GM21717 (cell line): Measurements from ENCODE around the gene C1orf105.

Source experiments
- ATAC-seq: cut with Tn5 transposase; IDR thresholded peaks from one replicate; pipeline ENCODE4 v1.9.1; 2021; ENCODE audit warnings: mild to moderate bottlenecking, moderate library complexity; ENCODE audit not compliant: unreplicated experiment

C1orf105 gene

DNA sequence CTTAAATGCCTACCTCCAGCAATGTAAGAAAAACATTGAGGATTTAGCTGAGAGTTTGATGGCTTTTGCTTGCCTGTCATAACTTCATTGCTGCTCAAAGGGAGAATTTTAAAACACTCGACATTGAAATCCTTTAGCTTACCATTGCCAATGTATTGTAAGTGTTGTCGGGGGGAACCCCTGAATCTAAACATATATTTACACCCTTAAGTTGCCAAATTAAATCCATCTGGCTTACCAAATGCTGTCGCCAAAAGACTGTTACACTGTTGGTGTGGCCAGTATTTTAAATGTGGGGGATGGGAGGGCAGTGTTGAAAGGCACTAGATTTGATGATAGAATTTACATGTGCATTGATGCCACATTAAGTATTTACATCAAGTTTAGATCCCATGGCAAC lies 24.9 kb upstream of the C1orf105 start:
- ATAC-seq = no peak

DNA sequence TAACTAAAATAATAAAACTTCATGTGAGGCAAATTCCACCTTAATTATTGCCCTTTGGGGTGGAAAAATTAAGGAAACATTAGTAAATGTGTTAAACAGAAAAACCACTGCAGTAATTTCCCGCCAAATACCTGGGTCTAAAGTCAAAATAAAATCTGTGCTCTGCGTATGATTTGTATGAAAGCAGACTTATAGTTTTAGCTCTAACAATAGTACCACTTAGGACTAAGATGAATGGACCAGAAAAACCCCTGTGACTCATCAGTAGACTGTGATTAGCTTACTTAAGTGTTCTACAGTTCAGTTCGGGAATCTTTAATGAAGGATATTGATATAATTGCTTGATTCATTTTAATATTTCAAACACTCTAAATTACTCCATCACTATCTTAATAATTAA lies 23.3 kb upstream of the C1orf105 start:
- ATAC-seq = peak; percentile 35

DNA sequence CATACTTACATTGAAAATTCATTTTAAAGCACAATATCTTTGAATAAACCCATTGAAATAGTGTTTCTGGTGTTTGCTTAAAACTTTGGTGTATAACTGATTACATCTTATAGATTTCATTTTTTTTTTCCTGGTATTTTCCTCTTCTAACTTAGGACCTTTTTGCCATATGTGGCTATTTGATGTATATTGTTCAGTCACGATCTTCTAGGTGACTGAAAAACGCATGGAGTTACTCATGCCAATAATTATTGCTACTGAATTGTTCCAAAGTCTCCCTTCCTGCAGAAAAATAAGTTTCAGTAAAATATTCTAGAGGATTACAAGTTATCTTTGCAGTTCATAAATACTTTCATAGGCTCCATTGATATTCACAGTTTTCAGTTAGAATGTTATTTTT lies 22.9 kb upstream of the C1orf105 start:
- ATAC-seq = no peak

DNA sequence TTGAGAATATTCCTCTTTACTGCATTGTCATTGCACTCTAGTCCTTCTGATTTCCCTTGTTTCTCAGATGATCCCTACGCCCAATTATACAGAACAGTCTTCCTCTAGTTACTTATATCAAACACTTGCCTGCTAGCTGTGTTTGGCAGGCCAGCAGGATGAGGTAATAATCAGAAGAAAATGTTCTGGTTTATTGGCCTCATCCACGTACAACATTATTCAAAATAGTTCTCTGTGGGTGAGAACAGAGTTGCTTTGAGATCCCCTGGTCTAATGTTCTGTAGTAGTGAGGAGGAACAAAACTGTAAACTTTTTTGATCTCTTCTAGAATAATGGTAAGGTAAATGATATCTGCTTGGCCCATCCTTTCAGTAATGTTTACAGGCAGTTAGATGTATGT lies 22.3 kb upstream of the C1orf105 start:
- ATAC-seq = no peak

DNA sequence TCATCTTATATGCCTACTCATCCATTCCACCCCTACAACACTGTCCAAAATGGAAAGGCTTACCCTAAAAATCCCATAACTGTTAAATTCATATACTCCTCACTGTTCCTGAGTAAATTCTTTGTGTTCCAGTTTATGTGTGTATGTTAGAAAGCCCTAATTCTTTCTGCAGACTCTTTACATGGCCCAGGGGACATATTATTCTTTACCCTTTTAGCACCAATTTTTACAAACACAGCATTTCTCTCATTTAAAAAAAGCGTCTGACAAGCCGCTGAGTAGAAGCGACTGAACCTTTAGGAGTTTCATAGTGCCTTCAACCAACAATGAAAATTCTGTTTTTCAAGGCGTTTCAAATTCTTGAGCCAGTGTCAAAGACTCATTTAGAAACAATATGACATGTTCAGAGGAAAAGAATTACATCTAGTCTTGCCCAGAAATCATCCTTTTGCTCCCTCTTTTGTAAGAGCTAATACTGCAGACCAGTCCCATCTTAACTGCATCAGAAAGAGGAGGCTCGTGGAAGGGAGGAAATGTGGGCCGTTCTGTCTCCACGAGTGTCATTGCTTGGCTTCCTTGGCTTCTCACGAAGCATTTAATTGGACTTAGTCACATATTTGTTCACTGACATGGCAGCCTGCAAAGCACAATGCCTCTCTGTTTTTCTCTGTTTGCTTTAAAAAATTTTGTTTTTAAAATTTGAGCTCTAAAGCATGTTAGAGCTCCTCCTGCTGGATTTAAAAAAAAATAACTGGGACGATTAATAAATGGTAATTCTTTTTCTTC lies 21.3 kb upstream of the C1orf105 start:
- ATAC-seq = no peak

DNA sequence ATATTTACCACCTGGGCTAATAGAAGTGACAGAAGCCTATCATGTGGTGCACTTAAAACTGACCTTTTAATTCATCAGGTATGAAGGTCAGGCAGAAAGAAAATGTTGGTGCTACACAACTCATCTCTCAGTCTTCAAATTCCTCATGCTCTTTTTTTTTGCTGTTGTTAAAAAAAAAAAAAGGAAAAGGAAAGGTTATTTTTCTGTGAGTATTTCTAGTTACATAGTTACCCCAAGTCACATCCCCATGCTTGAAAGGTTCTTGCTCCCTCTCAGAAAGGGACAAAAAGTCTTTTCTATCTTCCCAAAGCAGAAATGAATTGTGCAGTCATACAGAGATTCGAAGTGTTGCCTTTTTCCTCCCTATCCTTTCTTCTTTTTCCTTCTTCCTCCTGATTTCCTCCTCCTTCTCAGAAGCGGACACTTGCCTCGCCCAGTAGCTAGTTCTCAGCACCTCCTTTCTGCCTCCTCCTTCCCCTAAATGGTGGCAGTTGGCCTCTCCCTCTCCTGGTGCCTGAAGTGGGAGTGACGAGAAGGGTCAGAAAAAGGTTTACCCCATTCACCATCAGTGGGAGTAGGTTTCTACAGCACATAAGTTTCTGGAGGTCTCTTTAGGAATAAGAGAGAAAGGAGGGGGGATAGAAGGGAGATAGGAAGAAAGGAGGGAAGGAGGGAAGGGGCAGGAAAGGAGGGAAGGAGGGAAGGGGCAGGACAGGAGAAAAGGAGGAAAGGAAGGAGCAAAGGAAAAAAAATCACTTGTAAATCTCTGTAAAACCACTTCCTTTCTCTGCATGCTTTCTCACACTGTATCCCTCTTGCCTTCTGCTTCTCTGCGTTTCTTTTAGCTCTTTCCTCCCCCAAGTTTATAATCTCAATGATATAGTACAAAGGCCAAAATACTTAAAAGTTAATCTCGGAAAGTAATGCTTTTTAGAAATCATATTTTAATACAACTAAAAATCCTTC lies 20.4 kb upstream of the C1orf105 start:
- ATAC-seq = no peak

DNA sequence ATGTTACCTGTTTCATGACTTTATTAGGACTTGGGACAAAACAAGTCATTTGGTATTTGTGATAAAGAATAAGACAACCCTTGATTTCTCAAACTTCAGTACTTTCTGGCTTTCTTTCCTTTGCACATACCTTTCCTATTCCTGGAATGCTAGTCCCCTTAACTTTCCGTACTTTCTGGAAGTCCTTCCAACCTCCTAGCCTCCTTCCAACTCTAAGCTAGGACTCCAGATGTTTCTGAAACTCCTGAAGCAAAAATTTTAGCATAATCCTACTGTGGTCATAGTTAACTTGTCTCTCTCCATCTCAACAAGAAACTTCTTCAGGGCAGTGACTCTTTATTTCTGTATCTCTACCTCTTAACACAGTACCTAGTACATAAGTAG lies 19.8 kb upstream of the C1orf105 start:
- no peak for ATAC-seq

DNA sequence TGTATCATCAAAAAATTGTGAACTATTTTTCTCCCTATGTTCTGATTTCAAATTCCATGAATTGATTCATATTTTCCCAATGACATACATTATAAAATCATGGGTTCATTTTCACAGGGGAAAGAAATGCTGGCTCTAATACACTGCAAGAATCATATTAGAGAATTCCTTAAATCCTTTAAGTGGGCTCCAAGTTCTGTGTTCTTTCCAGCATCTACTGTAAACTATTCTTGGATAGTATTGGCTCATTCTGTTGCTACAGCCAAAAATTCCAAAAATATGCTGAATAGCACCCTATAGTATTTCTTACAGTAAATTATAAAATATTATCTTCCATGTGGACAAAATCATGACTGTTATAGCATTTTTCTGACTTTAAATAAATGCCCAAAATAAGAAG lies 19.0 kb upstream of the C1orf105 start:
- ATAC-seq = no peak

DNA sequence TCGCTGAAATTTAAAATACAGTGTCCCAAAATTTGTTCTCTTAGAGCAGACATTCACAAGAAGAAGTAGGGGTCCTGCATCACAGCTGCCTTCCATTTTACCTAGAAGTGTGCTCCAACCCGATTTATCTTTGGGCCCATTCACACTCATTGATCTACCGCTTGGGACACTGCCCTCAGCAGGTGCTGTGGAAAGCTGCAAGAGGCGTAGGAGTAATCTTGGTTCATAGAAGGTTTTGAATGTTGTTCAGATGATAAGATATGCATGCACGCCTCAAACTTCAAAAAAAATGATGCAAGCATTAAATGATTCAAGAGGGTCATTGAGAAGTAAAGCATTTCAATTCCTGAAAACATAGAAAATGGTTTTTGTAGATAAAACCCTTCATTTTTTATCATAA lies 18.6 kb upstream of the C1orf105 start:
- ATAC-seq = no peak

DNA sequence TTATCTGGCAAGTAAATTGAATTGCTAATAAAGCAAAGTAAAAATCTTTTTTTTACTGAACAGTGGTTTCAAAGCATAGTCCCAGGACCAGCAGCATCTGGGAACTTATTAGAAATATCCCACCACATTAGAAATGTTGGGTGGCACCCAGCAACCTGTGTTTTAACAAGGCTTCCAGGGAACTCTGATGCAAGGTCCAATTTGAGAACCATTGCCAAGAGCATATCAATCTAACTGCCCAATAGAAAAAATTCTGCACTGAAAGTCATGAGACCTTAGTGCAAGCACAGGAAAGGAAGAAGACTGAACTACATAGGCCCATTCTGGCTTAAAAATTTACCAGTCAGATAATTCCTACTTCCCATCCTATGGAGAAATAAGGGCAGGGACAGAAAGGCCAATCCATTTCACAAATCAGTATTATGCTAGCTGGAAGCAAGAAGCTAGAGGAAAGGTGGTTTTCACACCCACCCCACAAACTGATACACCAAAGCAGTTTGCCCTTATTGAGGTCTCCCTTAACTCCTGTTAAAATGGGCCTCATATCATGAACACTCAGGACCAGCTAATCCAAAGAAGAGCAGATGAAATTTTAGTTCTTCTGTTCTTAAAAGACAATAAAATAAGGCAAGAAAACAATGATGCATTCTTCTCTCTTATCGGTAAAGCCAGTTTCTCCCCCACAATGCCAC lies 17.5 kb upstream of the C1orf105 start:
- no peak for ATAC-seq

DNA sequence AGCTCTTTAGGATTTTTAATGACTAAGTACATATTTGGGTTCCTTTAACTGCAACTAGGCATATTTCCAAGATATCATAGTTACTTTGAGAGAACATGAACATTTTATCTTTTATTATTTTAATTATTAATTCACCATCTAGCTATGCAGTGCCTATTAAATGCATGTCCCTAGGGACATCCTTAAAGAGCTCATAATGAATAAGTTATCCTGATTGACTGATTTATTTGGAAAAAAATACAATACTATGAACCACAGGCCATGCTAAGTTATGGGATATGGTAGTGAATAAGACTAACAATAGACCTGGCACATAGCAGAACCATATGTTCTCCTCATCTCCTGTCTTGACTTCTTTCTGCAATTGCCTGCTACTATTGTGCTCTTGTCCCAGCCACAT lies 16.4 kb upstream of the C1orf105 start:
- no peak for ATAC-seq

DNA sequence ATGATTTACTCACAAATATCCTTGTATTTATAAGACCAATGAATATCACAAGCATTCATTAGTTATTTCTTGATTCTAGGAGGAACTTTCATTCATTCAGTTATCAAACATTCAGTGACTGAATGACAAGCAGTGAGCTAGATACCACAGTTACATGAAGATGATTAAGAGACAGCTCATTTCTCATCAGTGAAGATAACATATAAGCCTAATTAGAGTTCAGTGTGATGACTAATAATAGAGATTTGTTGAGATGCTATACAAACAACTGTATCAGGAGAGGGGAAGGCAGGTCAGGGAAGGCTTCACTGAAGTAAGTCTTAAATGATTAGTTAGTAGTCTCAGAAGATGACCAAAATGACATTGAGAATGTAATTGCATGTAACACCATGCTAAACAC lies 14.6 kb upstream of the C1orf105 start:
- ATAC-seq = no peak

DNA sequence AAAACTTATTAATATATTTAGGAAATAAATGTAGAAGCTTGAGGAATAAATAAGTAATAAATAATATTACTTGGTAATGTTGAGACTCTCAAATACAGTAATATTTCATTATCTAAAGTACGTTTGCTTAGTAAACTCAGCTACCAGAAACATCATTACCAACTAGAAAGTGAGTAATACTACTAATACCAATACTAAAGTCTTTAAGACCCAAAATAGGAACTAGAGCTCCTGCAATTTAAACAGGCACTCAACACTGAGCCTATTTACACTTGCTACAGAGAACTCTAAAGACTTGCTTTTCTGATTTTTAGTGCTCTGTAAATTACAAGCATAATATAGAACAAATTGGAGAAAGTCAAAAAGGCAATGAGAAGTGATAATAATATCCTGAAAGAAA lies 13.5 kb upstream of the C1orf105 start:
- no peak for ATAC-seq

DNA sequence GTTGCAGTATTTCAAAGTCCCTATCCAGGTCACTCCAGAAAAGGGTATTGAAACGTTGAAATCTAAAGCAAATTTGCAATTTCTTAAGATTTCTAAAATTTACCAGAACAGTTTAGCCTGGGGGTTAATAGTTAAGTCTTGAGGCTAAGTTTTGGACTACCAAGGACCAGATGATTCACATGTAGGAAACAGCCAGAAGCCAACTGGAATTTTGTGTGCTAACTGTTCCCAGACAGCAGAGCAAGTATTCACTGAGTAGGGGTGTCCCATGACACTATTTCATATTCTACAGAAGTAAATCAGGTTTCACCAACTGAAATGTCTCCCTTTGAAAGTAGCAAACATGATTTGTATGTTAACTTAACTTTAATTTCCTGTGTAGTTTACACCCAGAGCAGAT lies 11.5 kb upstream of the C1orf105 start:
- ATAC-seq = no peak

DNA sequence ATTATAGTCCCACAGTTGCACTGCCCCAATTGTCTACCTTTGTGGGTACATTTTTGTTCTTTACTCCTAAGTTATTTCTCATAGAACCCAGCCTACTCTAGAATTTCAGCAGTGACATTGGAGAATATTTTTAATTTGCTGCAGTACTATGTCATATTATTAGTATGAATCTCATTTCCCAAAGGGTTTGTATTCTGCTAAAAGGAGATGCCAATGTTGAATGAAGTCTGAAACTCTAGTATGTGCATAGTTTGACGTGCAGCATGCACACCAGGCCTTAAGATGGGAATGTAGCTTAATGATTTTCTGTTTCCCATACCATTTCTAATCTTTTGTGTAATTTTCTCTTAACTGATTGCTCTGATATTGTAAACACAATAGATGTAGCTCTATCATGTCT lies 10.5 kb upstream of the C1orf105 start:
- no peak for ATAC-seq

DNA sequence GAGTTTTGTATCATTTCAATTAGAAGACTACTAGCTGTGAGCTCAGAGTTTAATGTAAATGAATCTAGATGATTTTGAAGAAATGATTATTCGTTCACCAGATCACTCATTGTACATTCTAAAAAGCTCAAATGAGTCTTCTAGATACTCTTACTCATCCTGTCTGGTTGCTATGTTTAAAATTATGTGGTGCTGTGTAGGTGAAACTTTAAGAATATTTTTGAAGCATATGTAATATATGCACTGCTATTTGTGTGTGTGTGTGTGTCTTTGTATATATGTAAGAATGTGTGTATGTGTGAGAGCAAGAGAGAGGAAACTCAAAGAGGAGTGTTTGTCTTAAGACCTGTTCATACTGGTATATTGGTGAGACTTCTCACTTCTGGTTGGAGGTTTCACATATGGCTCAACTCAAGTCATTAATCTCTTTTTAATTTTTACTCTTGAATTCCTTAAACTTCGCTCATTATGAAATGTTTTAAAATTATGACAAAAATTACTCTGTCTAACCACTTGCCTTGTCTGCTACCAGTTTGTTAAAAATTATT lies 8.6 kb upstream of the C1orf105 start:
- ATAC-seq = no peak

DNA sequence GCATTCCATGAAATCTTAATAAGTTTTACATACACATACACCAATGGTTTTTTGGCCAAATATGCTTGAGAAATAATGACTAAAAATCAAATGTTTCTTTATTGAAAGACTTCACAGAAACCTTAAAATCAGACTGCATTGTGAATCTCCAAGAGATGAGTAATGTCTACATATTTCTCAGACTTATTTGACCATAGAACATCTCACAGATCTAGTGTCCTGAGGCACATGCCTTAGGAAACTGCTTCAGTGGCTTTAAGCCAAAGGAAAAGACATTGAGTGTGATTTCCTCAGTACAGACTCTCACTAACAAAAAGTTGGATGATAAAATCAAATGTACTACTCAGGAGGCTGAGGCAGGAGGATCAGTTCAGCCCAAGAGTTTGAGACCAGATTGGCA lies 6.2 kb upstream of the C1orf105 start:
- ATAC-seq = no peak

DNA sequence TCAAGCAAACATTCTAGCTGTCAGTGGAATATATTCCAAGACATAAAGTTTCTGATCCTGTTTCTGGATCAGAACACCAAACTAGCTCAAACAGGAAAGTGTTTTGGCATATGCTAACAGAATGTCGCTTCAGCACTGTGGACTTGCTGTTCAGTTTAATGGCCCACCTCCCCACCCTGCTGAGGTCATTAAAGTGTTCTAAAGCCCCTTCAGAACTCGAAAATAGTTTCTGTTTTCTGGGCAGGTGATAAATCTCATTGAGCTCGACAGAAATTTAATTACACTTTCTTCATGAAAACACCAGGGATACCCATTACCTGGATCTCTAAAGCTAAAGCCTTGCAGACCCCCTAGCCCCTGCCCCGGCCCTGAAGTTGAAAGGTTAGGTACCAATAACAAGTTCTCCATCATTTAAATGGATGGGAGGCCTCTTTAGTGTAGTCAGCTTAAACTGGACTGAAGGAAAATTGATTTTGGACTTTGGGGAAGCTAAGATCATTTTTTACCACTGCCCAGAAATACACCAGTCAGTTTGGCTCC lies 3.9 kb upstream of the C1orf105 start:
- ATAC-seq = no peak

DNA sequence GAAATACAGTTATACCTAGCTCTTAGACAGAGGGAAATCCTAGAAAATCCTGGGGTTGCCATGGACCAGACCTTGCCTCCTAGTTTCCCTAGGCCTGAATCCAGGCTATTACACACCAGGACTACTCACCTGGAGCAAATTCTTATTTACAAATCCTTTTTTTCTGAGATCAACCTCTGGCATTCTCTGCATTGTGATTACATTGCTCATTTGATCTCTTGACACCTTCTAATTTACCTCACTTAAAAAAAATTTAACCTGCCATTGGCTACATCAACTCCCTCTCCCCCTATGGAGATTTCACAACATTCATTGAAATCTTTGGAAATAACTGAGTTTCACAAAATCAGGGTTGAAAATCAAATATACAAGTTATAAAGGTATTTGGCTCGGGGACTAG lies 2.9 kb upstream of the C1orf105 start:
- ATAC-seq = no peak

DNA sequence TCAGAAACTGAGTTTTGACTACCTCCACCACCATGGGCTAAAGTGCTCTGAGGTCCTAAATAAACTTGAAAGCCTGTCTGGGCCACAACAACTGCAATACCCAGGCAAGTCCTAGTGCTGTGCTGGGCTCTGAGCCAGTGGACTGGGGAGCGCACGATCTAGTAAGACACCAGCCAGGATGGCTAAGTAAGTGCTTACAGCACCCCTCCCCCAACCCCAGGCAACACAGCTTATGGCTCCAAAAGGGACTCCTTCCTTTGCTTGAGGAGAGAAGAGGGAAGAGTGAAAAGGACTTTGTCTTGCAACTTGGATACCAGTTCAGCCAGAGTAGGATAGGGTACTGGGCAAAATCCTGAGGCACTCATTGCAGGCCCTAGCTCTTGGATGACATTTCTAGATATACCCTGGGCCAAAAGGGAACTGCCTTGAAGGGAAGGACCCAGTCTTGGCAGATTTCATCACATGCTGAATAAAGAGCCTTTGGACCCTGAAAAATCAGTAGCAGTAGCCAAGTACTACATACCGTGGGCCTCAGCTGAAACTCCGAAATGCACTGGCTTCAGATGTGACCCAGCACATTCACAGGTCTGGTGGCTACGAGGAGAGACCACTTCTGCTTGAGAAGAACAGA lies 1.6 kb downstream of the C1orf105 start:
- ATAC-seq = no peak

DNA sequence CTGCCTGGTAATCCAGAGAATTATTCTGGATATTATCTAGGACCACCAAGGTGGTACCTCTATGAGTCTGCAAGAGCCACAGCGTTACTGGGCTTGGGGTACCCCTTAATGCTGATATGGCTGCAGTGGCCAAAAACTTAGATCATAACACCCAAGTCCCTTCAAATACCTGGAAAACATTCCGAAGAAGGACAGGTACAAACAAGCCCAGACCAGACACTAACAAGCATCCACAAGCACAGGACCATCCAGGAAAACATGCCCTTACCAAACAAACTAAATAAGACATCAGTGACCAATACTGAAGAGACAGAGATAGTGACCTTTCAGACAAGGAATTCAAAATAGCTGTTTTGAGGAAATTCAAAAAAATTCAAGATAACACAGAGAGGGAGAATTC lies 2.9 kb downstream of the C1orf105 start:
- ATAC-seq = no peak
